Testis (tissue), 3 donors: ENCODE measurements around the gene AAK1. TPM values are rescaled to one million over a fixed set of nuclear protein-coding genes. Genes with fewer than 3 reads are reported as not detected.
"Not testable (repeated sequence)": the region's sequence is repeated elsewhere in the genome, so short reads cannot be mapped to it uniquely, and the experiment has no call there.

Experiments used
- DNase-seq: peaks from one replicate; pipeline ENCODE4 v3.0.0-alpha.2; 2019
- H3K27ac ChIP-seq, 2 donors: fragments of 200-600 bp; sonication (generic); one replicate each; pipeline ENCODE4 v1.5.1; 2019
- H3K27me3 ChIP-seq: fragments of 200-600 bp; sonication (generic); one replicate; pipeline ENCODE4 v1.5.1; 2019
- H3K36me3 ChIP-seq: fragments of 200-600 bp; sonication (generic); one replicate; pipeline ENCODE4 v1.5.1; 2017; ENCODE audit warnings: low read depth; ENCODE audit errors: missing control alignments
- H3K4me1 ChIP-seq: fragments of 200-600 bp; sonication (generic); one replicate; pipeline ENCODE4 v1.5.1; 2019
- H3K4me3 ChIP-seq, 2 donors: fragments of 200-600 bp; sonication (generic); one replicate each; pipeline ENCODE4 v1.5.1; 2017 to 2019
- H3K9me3 ChIP-seq: fragments of 200-600 bp; sonication (generic); one replicate; pipeline ENCODE4 v1.5.1; 2017
- POLR2A ChIP-seq: fragments of 450-650 bp; IDR thresholded peaks from one replicate; pipeline ENCODE4 v1.6.1; 2017; ENCODE audit warnings: antibody characterized with exemption, mild to moderate bottlenecking, moderate library complexity
- WGBS, 2 donors: methylation state at CpG; one replicate each; pipeline ENCODE4 v1.1.5; 2018; 5-methylcytosine and 5-hydroxymethylcytosine counted together
- intact Hi-C: fragments of 100-400 bp; cut with DNase I; formaldehyde crosslinking; loops from one replicate; pipeline ENCODE4 v1.15.1; 2023; ENCODE audit warnings: low total_unique reads
- polyA plus RNA-seq: library from polyadenylated mRNA; stranded (reverse); fragments of 350-450 nt; fragmentation: Illumina TruSeq; extraction: RNeasy Lipid Tissue Mini Kit (QIAGEN cat#74804); gene quantifications from one replicate; pipeline ENCODE4 v1.2.3, GENCODE V29; 2014; ENCODE audit warnings: low read depth, low replicate concordance; ENCODE audit not compliant: insufficient read depth
- total RNA-seq, 2 donors: library from RNA; depleted of rRNA; stranded (reverse); fragments of >200 nt; gene quantifications; one replicate each; pipeline ENCODE4 v1.2.3, GENCODE V29; 2016
- TF ChIP-seq, protein P1 (sequence below), 3 experiments: fragments of 450-650 bp in 2 of 3; fragments of 200-600 bp in 1 of 3; sonication (generic) in 1 of 3; IDR thresholded peaks; one replicate each; pipeline ENCODE4 v1.5.1; 2016 to 2019; ENCODE audit warnings: antibody characterized with exemption in 3 of 3, mild to moderate bottlenecking in 2 of 3, moderate library complexity in 1 of 3

The AAK1 gene
- total and polyA plus RNA-seq, 3 donors from 2014 or later: 20.3 to 62.1 (median 47.9) TPM

- intact Hi-C loops: no loop called here
- H3K27me3 ChIP-seq: no peaks in the 10 kb centered on the region
- no peak overlapping the region for H3K4me3 ChIP-seq
- no peak overlapping the region for H3K27ac ChIP-seq
- no peak for DNase-seq
- H3K4me1 ChIP-seq: peaks cover 3% of the 10 kb centered on the region
- H3K36me3 ChIP-seq: no peaks in the 10 kb centered on the region
- WGBS, 2 donors: 60 to 82% methylated on average over 2 of the region's 2 CpGs
- TF ChIP-seq, protein P1, sequence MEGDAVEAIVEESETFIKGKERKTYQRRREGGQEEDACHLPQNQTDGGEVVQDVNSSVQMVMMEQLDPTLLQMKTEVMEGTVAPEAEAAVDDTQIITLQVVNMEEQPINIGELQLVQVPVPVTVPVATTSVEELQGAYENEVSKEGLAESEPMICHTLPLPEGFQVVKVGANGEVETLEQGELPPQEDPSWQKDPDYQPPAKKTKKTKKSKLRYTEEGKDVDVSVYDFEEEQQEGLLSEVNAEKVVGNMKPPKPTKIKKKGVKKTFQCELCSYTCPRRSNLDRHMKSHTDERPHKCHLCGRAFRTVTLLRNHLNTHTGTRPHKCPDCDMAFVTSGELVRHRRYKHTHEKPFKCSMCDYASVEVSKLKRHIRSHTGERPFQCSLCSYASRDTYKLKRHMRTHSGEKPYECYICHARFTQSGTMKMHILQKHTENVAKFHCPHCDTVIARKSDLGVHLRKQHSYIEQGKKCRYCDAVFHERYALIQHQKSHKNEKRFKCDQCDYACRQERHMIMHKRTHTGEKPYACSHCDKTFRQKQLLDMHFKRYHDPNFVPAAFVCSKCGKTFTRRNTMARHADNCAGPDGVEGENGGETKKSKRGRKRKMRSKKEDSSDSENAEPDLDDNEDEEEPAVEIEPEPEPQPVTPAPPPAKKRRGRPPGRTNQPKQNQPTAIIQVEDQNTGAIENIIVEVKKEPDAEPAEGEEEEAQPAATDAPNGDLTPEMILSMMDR (IDR thresholded peaks at IDR 0.05): no peak
- TF ChIP-seq POLR2A: no peak
- no peaks in the 10 kb centered on the region for H3K9me3 ChIP-seq
Measured at GRCh38 chr2:69669666-69670065, 26.1 kb upstream of the AAK1 start.

DNA sequence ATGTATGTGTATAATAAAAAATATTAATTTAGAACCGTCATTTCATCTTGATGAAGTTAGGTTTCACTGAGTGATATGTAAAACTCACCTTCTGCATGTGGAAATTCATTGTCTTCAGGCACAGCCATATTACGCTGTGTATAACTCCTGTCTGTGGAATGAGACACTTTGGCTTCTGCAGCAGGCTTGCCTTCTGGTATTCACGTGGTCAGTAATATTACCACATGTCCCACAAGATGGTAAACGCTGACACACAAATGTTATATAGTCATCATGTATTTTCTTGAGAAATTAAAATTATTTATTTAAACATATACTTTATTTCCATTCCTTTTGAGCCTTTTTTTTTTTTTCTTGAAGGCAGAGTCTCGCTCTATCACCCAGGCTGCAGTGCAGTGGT, 25.1 kb upstream of the AAK1 start:
- H3K4me3 ChIP-seq: no peak overlapping the region
- intact Hi-C loops: no loop called here
- H3K4me1 ChIP-seq: peaks cover under 1% of the 10 kb centered on the region
- 93 to 95% methylated on average over 5 of the region's 5 CpGs for WGBS, 2 donors
- DNase-seq: no peak
- TF ChIP-seq, protein P1 (IDR thresholded peaks at IDR 0.05): no peak
- TF ChIP-seq POLR2A: no peak
- no peak overlapping the region for H3K27ac ChIP-seq
- H3K36me3 ChIP-seq: no peaks in the 10 kb centered on the region
- no peaks in the 10 kb centered on the region for H3K27me3 ChIP-seq
- H3K9me3 ChIP-seq: no peaks in the 10 kb centered on the region

GRCh38 chr2:69667805-69668382, 24.4 kb upstream of the AAK1 start:
- TF ChIP-seq, protein P1 (IDR thresholded peaks at IDR 0.05): no peak
- TF ChIP-seq POLR2A: no peak

DNA sequence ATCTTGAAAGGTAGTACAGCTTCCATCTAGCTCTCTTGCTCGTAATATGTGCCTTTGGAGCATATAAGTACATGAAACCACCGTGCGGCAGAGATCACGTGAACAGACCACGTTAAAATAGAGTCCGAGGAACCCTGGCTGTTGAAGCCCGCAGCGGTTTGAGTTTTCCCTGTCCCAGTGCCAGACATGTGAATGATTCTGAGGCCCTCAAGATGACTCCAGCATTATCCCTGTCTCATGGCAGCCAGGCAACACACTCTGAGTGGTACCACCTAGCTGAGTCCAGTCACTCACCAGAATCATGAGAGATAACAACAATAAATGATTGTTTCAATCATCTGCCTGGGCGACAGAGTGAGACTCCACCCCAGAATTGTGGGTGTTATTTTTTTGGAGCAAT, 21.6 kb upstream of the AAK1 start:
- H3K27me3 ChIP-seq: no peaks in the 10 kb centered on the region
- no peaks in the 10 kb centered on the region for H3K4me1 ChIP-seq
- DNase-seq: no peak
- no peak overlapping the region for H3K27ac ChIP-seq
- WGBS, 2 donors: 95 to 96% methylated on average over 9 of the region's 9 CpGs
- no peaks in the 10 kb centered on the region for H3K9me3 ChIP-seq
- intact Hi-C loops: no loop called here
- TF ChIP-seq, protein P1 (IDR thresholded peaks at IDR 0.05): no peak
- TF ChIP-seq POLR2A: no peak
- H3K4me3 ChIP-seq: no peak overlapping the region
- H3K36me3 ChIP-seq: no peaks in the 10 kb centered on the region

More at GRCh38 chr2:69667805-69668382, 24.4 kb upstream of the AAK1 start:
- no peak overlapping the region for H3K27ac ChIP-seq
- H3K4me1 ChIP-seq: no peaks in the 10 kb centered on the region
- H3K27me3 ChIP-seq: no peaks in the 10 kb centered on the region
- intact Hi-C loops: no loop called here
- DNase-seq: no peak
- 74 to 79% methylated on average over 7 of the region's 7 CpGs for WGBS, 2 donors
- H3K9me3 ChIP-seq: no peaks in the 10 kb centered on the region
- H3K36me3 ChIP-seq: no peaks in the 10 kb centered on the region
- H3K4me3 ChIP-seq: no peak overlapping the region

DNA sequence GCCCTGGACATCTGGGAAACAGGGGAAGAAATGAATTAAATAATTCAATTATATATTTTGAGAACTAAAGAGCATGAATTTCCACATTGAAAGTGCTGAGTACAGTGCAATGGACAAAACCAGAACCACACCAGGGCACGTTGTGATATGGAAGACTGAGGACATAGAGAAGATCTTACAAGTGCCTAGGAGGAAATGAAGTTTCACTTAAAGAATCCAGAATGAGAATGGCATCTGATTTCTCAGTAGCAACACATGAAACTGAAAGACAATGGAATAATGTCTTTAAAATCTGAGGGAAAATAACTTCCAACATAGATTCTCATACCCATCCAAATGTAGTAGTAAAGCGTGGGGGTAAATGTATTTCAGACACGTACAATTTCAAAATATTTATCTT, 20.3 kb upstream of the AAK1 start:
- Histone ChIP-seq H3K9me3 (no peaks in the 10 kb centered on the region), H3K36me3 (no peaks in the 10 kb centered on the region), H3K4me1 (no peaks in the 10 kb centered on the region), H3K27me3 (no peaks in the 10 kb centered on the region), H3K4me3 (no peak overlapping the region), H3K27ac (no peak overlapping the region)
- DNase-seq: no peak
- intact Hi-C loops: no loop called here
- no peak for TF ChIP-seq POLR2A
- TF ChIP-seq, protein P1 (IDR thresholded peaks at IDR 0.05): no peak
- 95% methylated on average over 3 of the region's 3 CpGs for WGBS, 2 donors

DNA sequence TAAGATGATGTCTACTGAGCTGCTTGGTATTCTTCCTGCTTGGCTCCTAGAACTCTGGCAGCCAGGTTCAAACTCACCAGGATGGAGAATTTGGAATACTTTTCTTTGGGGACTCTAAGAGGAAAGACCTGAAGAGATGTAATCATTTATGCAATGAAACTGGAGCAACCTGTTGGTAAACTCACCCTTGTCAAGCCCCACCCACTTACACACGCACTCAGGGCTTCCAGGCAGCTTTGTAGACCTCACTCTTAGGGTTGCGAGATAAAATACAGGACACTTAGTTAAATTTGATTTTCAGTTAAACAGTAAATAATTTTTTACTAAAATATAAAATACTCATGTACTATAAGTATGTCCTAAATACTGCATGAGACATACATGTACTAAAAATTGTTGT, 19.0 kb upstream of the AAK1 start:
- WGBS, 2 donors: 92 to 95% methylated on average over 2 of the region's 2 CpGs

More for the DNA sequence above, 19.0 kb upstream of the AAK1 start:
- H3K4me1 ChIP-seq, H3K36me3 ChIP-seq, H3K27ac ChIP-seq, H3K4me3 ChIP-seq, H3K9me3 ChIP-seq, intact Hi-C loops, DNase-seq, H3K27me3 ChIP-seq: not testable (repeated sequence)
